ENCODE data around the gene DDX50.
A peak's percentile ranks its signal among the peaks of the same experiment; 100 is the strongest.

DDX50 gene

GRCh38 chr10:68988530-68989316, 87.6 kb downstream of the DDX50 start, which contains the start of gene KIFBP:
Gene KIFBP, plus strand, starts transcription at chr10:68988803. Its CDS starts 30 bp downstream, at chr10:68988833.
- DNase-seq, result peak; percentile 53

GRCh38 chr10:68989317-68989990, 88.3 kb downstream of the DDX50 start:
- DNase-seq, result no peak

- DNase-seq, result no peak
Measured at GRCh38 chr10:68992636-68993440, 91.7 kb downstream of the DDX50 start.
